Neural progenitor cell (in vitro differentiated cells): Measurements from ENCODE around the gene COL25A1.

Experiments used
- EZH2 ChIP-seq: fragments of 200-600 bp; sonication (generic); IDR thresholded peaks from 2 replicates; pipeline ENCODE4 v1.6.1; 2017; ENCODE audit warnings: antibody characterized with exemption, mild to moderate bottlenecking, moderate library complexity
- TF ChIP-seq, protein P1 (sequence below): fragments of 200-600 bp; sonication (generic); IDR thresholded peaks from 2 replicates; pipeline ENCODE4 v1.5.1; 2017; ENCODE audit warnings: antibody characterized with exemption, mild to moderate bottlenecking

DNA sequence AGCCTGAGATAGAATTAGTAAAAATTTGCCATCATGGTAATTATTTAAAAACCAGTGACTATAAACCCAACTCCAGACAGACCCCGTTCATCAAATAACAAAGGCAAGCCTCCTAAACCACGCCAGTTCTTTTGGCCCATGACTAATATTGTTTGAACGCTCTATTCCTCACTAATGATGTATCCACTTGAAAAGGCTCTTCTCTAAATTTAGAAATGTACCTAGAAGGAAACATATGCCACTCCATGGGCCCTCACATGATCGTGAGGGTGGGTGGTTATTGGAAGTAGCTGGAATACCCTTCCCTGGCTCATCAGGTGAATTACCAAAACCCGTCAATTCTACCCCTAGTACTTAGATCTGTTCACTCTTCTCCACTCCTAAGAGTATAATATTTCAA is 249.2 kb downstream of the COL25A1 start:
- TF ChIP-seq, protein P1, sequence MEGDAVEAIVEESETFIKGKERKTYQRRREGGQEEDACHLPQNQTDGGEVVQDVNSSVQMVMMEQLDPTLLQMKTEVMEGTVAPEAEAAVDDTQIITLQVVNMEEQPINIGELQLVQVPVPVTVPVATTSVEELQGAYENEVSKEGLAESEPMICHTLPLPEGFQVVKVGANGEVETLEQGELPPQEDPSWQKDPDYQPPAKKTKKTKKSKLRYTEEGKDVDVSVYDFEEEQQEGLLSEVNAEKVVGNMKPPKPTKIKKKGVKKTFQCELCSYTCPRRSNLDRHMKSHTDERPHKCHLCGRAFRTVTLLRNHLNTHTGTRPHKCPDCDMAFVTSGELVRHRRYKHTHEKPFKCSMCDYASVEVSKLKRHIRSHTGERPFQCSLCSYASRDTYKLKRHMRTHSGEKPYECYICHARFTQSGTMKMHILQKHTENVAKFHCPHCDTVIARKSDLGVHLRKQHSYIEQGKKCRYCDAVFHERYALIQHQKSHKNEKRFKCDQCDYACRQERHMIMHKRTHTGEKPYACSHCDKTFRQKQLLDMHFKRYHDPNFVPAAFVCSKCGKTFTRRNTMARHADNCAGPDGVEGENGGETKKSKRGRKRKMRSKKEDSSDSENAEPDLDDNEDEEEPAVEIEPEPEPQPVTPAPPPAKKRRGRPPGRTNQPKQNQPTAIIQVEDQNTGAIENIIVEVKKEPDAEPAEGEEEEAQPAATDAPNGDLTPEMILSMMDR: no peak
- TF ChIP-seq EZH2: no peak
